Activated CD4-positive, alpha-beta T cell treated with anti-CD3 and anti-CD28 coated beads, Interleukin-10, Interleukin-2, amounts not matched to agents 100 ng/mL and 50 ng/mL, durations not matched to agents 16 hours and 8 hours (primary cell): ENCODE measurements around the gene NOTCH1.
"Not testable (repeated sequence)": the region's sequence is repeated elsewhere in the genome, so short reads cannot be mapped to it uniquely, and the experiment has no call there.

Source experiments
- DNase-seq: peaks from one replicate; pipeline ENCODE4 v3.0.0-alpha.2; 2020

Gene NOTCH1

DNA sequence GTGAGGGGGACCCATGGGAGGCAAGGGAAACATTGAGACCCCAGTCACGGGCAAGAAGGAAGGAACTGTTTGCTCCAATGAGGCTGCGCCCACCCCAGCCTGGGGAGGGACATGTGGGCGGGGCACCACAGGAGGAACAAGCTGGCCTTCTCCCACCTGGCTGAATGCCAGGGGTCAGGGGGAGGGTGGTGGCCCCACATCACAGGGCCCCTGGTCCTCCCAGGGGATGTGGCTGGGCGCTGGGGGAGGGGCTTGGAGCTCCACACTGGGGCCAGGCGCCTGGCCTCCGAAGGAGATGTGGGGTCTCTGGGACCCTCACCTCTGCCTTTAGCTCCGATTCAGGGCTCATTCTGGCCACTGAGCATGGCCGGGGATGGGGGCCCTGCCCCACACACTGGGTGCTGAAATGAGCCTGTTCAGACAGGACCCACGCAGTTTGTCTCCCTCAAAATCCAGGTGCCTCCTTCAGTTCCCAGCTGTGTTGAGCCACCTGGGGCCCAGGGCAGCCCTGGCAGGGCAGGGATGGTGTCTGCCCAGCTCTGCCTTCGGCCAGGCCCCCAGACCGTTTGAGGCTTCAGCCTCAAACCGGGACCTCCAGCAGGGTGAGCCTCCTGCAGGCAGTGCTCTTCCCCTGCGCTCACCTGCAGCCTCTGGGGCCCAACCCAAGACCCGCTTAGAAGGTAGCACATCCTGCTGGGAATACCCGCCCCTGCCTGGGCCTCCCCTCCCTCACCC, 33.2 kb upstream of the NOTCH1 start:
- peak; percentile 11 for DNase-seq

DNA sequence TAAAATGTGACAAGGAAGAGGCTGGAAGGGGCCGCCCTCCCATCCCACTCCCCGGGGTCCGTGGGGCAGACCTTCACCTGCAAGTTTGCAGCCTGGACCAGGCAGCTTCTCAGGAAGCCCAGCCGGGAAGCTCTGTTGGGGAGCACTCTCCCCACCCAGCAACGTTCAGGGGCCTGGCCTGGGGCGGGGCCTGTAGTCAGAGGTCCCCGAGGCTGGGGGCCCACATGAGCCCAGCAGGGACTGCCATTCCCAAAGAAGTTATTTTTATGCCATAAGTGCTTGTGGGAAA, 32.7 kb upstream of the NOTCH1 start:
- DNase-seq: no peak

DNA sequence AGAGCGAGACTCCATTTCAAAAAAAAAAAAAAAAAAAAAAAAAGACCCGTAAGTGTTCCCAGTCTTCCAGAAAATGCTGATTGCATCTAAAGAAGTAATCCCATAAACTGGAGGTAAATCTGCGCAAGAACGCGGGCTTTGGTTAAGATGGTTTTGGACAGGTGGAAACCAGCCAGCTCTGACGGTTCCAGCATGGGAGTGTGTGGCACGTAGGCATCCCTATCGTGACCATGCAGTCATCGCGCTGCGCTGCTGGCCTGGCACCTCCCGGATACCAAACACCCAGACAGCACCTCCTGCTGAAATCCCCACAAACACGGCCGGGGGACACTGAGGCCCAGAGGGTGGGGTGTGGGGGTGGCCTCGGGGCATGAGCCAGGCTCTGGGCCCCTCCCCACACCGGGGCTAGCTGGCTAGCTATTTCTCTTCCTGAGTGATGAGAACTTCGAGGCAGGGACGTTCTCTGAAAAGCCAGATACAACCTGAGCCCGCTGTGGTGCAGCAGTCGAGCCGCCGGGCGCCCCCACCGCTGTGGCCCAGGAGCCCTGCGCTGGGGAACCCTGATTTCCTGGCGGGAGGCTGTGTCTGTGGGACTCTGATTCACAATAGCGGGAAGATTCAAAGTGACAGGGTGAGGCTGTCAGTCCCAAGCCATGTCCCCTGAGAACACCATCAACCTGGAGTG, 32.2 kb upstream of the NOTCH1 start:
- DNase-seq: no peak

GRCh38 chr9:136576269-136576626, 30.4 kb upstream of the NOTCH1 start:
- DNase-seq: peak; percentile 59

- DNase-seq: no peak
These were observed 29.9 kb upstream of the NOTCH1 start for GRCh38 chr9:136575626-136576268.

GRCh38 chr9:136574606-136575005, 28.8 kb upstream of the NOTCH1 start:
- not testable (repeated sequence) for DNase-seq

- no peak for DNase-seq
These were observed 27.2 kb upstream of the NOTCH1 start for GRCh38 chr9:136572828-136573625.

DNA sequence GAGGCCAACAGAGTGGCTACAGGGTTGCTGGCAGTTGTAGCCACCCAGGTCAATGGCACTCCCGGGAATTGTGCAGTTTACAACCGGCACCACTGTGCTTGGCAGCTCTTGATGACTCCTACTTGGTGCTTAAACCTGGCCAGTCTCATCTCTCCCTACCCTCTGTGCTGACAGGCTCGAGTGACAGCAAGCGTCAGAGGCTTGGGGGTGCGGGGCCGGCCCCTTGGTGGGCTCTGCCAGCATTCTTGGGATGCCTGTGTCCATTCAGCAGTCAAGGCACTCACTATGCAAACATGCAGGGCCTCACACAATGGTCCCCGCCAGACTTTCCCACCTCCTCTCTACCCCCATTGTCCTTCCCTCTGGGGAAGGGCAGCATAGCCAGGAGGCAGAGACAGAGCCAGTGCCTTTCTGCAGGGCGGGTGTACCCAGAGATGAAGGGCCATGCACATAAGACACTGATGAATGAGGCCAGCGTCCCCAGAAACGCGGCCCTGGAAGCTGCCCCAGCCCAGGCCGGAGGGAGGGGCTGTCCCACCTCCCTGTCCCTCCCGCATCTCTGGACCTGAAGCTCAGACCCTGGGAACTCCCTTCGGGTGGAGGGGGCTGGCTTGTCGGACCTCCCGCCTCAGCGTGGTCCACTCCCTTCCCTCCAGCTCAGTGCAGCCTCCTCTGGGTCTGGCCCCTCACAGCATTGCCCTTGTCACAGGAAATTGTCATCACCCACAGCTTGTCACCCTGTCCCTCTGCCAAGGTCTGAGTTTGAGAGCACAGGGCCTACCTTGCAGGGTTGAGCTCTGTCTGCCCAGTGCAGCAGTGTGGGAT, 26.4 kb upstream of the NOTCH1 start:
- no peak for DNase-seq

GRCh38 chr9:136571531-136571930, 25.7 kb upstream of the NOTCH1 start:
- DNase-seq: no peak

GRCh38 chr9:136570916-136571315, 25.1 kb upstream of the NOTCH1 start:
- no peak for DNase-seq

- no peak for DNase-seq
These were observed 24.5 kb upstream of the NOTCH1 start for GRCh38 chr9:136570191-136570845.

DNA sequence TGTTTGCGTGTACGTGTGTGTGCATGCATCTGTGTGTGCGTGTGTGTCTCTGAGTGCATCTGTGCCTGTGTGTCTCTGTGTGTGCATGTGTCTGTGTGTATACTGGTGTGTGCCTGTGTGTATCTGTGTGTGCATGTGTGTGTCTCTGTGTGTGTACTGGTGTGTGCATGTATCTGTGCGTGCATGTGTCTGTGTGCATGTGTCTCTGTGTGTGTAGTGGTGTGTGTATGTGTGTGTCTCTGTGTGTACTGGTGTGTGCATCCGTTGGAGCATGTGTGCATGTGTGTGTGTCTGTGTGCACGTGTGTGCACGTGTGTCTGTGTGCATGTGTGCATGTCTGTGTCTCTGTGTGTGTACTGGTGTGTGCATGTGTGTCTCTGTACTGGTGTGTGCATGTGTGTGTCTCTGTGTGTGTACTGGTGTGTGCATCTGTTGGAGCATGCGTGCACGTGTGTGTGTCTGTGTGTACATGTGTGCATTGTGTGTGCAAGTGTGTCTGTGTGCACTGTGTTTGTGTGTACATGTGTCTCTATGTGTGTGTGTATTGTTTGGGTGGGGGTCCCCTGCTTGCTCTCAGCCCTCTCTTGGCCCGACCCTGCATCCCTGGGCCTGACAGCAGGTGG, 23.8 kb upstream of the NOTCH1 start:
- DNase-seq: no peak

GRCh38 chr9:136568288-136569081, 22.6 kb upstream of the NOTCH1 start:
- no peak for DNase-seq

GRCh38 chr9:136567651-136568287, 21.9 kb upstream of the NOTCH1 start:
- DNase-seq: no peak

DNA sequence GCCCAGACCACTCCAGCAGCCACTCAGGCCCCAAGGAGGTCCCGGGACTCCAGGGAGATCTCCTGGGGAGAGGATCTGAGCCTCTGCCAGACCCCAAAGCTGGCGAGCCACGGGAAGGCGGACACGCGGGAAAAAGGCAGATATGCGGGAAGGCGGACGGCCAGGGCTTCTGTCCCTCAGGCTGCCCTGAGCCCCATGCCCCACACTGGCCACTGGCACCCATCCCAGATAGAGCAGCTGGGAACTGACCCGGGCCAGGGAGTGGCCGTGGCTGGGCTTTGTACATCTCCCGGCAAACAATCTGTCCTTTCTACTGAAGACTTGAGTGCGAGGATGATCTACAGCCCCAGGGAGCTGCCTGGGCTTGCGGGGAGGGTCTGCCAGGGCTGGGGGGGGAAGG, 21.1 kb upstream of the NOTCH1 start:
- no peak for DNase-seq

- no peak for DNase-seq
These were observed 20.7 kb upstream of the NOTCH1 start for GRCh38 chr9:136566553-136566895.

- no peak for DNase-seq
These were observed 20.1 kb upstream of the NOTCH1 start for GRCh38 chr9:136565715-136566552.

DNA sequence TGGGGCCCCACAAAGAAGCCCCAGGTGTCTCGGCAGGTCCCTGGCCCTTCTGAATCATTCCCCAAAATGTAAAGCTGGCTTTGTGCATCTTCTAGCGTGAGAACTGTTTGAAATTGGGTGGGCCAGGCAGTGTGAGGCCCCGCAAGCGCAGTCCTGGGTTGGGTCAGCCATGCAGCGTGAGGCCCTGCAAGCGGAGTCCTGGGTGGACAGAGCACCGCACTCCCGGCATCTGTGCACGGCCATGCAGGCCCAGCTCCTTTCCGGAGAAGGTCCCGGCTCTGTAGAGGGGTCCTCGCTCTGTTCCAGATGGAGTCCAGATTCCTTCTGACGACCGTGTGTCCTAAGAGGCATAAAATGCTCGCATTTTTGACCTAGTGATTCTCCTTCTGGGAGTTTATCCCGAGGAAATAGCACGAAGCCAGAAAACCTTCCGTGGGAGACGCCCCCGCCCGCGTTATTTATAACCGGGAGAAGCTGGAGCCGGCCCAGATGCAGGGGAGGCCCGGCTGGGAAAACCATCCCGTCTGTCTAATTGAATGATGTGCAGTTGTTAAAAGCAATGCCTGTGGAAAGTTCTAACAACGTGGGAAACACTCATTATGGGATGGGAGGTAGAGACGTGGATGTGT, 19.4 kb upstream of the NOTCH1 start:
- no peak for DNase-seq
